GM10248 (cell line): Measurements from ENCODE around the gene PIH1D1.

Source experiments
- CTCF ChIA-PET: fragments of 300-600 bp; sonication (Branson Sonifier 250); formaldehyde crosslinking; extraction: SDS; loops from one replicate; lab custom pipeline; 2021; ENCODE audit warnings: antibody characterized with exemption; lab: Yijun Ruan, JAX
- POLR2A ChIA-PET: fragments of 350-650 bp; sonication (Branson Sonifier 250); formaldehyde crosslinking; extraction: SDS; loops from one replicate; lab custom pipeline; 2020; ENCODE audit warnings: antibody characterized with exemption; lab: Yijun Ruan, JAX
- DNase-seq: peaks from one replicate; pipeline ENCODE4 v3.0.0; 2012; ENCODE audit errors: extremely low spot score
- TF ChIP-seq, protein P1 (sequence below): IDR thresholded peaks from 2 replicates; pipeline ENCODE4 v1.5.1; 2012; ENCODE audit warnings: mild to moderate bottlenecking, low read depth; ENCODE audit errors: extremely low read depth, missing control alignments, control extremely low read depth

Gene PIH1D1

GRCh38 chr19:49459388-49459787, 7.8 kb upstream of the PIH1D1 start:
- TF ChIP-seq, protein P1, sequence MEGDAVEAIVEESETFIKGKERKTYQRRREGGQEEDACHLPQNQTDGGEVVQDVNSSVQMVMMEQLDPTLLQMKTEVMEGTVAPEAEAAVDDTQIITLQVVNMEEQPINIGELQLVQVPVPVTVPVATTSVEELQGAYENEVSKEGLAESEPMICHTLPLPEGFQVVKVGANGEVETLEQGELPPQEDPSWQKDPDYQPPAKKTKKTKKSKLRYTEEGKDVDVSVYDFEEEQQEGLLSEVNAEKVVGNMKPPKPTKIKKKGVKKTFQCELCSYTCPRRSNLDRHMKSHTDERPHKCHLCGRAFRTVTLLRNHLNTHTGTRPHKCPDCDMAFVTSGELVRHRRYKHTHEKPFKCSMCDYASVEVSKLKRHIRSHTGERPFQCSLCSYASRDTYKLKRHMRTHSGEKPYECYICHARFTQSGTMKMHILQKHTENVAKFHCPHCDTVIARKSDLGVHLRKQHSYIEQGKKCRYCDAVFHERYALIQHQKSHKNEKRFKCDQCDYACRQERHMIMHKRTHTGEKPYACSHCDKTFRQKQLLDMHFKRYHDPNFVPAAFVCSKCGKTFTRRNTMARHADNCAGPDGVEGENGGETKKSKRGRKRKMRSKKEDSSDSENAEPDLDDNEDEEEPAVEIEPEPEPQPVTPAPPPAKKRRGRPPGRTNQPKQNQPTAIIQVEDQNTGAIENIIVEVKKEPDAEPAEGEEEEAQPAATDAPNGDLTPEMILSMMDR: no peak
- POLR2A ChIA-PET: no interaction called here
- CTCF ChIA-PET: interaction anchor here (1.5 to 8.0 kb wide), 2 partner anchors 12 to 214 kb away, joined by 3 to 72 read pairs; partner anchors contain the start of gene FLT3LG
- DNase-seq: no peak

GRCh38 chr19:49458567-49458903, 6.9 kb upstream of the PIH1D1 start:
- no peak for DNase-seq
- TF ChIP-seq, protein P1: no peak
- ChIA-PET CTCF (interaction anchor here (0.8 to 8.0 kb wide), 6 partner anchors 13 to 214 kb away, joined by 3 to 72 read pairs (median 4); partner anchors contain the start of gene FLT3LG), POLR2A (interaction anchor here (1.0 kb wide), 2 partner anchors 30 to 492 kb away, joined by 3 to 4 read pairs; no protein-coding TSS in a partner anchor)

DNA sequence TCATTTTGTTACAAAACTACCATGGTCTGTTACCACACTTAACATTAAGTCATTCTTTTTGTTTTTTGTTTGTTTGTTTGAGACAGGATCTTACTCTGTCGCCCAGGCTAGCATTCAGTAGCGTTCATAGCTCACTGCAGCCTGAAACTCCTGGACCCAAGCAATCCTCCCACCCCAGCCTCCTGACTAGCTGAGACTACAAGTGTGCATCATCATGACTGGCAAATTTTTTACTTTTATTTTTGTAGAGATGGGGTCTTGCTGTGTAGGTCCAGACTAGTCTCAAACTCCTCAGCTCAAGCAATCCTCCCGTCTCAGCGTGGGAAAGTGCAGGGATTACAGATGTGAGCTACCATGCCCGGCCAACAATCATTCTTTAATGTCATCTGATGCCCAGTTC, 4.7 kb upstream of the PIH1D1 start:
- ChIA-PET POLR2A (interaction anchor here (0.8 kb wide), 1 partner anchor 22 kb away, joined by 3 read pairs; no protein-coding TSS in a partner anchor), CTCF (interaction anchor here (0.7 to 8.0 kb wide), 2 partner anchors 15 to 223 kb away, joined by 3 to 72 read pairs; partner anchors contain the start of gene FLT3LG)
- TF ChIP-seq, protein P1: no peak
- DNase-seq: no peak

DNA sequence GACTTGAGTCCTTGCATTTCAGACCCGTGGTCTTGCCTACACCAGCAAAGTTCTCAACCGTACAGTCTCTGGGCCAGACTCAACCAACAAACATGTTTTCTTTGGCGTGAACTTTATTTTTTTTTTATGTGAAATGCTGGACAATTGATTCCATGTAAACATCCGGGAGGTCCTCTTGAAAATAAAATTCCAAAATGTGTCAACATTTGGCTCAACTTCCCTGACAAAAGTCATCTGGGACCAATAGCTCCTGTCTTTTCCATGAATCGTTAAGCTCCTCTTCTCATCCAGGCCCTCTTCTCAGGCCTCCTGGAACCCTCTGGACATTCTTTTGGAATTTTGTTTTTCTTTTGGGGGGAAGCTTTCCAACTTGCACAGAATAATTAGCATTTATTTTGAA, 4.2 kb upstream of the PIH1D1 start:
- CTCF ChIA-PET: interaction anchor here (0.7 to 8.0 kb wide), 2 partner anchors 16 to 223 kb away, joined by 3 to 72 read pairs; partner anchors contain the start of gene FLT3LG

DNA sequence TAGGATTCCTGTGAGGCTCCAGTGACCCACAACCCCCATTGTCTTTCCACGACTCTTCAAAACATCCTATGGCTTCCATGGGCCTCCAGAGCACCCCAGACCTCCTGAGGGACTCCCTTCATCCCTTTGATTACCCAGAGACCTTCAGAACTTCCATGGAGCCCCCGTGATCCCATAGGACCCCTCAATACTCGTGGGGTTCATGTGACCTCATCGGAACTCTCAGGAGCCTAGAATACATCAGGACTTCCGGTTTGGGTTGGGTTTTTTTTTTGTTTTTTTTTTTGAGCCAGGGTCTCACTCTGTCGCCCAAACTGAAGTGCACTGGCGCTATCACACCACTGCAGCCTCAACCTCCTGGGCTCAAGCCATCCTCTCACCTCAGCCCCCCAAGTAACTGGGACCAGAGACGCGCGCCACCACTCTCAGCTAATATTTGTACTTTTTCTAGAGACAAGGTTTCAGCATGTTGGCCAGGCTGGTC, 2.2 kb upstream of the PIH1D1 start:
- ChIA-PET CTCF (interaction anchor here (1.0 to 8.0 kb wide), 5 partner anchors 9 to 19 kb away, joined by 3 to 72 read pairs (median 5); partner anchors contain the start of genes FLT3LG and SLC17A7), POLR2A (interaction anchor here (1.0 kb wide), 2 partner anchors 11 to 20 kb away, joined by 3 to 4 read pairs; partner anchors contain the start of gene FLT3LG)
- TF ChIP-seq, protein P1: no peak
- no peak for DNase-seq

More for the DNA sequence above, 4.2 kb upstream of the PIH1D1 start:
- no peak for DNase-seq
- POLR2A ChIA-PET: interaction anchor here (0.8 kb wide), 1 partner anchor 23 kb away, joined by 3 read pairs; no protein-coding TSS in a partner anchor
- TF ChIP-seq, protein P1: no peak

DNA sequence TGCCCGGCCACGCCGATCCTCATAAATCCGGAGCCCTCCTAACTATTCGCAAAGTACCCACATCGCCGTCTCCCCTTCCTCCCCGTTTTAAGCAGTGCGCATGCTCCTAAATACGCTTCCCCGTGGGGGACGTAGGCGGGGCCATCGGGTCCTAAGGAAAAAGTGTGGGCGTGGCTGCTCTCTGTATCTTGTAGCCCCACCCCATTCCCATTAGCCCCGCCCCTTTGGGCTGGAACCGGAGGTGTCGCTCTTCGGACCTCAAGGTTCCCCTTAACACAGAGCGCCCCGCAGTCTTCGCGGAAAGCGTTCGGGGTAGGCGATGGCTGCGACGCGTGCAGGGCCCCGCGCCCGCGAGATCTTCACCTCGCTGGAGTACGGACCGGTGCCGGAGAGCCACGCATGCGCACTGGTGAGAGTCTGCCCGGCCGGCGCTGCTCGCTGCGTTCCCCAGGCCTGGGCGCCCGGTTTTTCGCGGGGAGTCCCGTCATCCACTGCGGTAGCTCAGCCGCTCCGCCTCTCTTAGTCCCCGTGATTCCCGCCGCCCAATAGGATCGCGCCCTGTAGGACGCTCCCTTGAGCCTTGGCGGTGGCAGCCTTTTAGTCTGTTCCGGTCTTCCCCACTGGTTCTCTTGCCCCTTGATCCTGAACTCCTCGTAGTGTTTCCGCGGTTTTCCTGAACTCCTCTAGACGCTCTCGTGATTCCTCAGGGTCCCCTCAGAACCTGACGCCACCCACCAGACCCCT, 1.6 kb upstream of the PIH1D1 start, which contains the start of gene ALDH16A1:
ALDH16A1 (plus strand) TSS at position 213 of the 744 bp plus-strand sequence; CDS start at position 320, 107 bp downstream.
- TF ChIP-seq, protein P1: no peak
- ChIA-PET POLR2A (interaction anchor here (0.6 to 1.0 kb wide), 4 partner anchors 11 to 148 kb away, joined by 3 to 5 read pairs (median 4); partner anchors contain the start of gene FLT3LG), CTCF (interaction anchor here (1.0 to 3.2 kb wide), 5 partner anchors 8 to 238 kb away, joined by 3 to 15 read pairs (median 4); partner anchors contain the start of gene SLC17A7)
- peak; percentile 97 for DNase-seq
